ENCODE results near the gene PTGIS. TPM values are rescaled to one million over a fixed set of nuclear protein-coding genes. Genes with fewer than 3 reads are reported as not detected.

Gene PTGIS
- total RNA-seq, 2 donors from 2014 or later, result 9.9 to 10.9 TPM

DNA sequence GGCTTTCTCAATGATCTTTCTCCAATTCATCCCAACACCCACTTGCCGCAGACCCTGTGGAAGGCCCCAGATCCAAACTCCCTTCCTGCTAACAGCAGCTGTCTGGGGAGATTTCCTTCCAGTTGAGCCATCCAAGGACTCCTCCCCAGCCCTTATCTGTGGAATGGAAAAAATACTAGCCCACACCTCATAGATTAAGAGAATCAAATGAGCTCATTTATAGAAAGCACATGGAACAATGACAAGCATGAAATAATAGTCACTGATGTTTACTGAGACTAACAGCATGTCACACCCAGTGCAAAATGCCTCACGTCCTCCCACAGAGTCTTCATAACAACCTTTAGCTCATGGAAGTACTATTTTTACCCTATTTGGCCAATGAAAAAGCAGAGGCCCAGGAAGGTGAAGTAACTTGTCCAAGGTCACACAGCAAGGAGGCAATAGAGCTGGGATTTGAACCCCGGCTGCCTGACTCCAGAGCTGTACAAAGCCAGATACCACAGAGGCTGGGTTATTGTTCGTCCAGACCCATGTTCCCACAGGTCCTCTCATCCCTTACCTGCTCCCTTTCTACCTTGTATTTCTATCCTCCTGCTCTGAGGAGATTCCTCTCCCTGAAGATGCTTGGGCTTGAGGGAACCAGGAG, 23.4 kb upstream of the PTGIS start:
- Histone ChIP-seq H3K4me3 (no peak overlapping the region), H3K36me3 (replicated peaks in 1 of 2; ENCODE audit: insufficient read depth in 1 of 2, low read depth in 2 of 2) (no peaks in the 10 kb centered on the region), H3K27ac (no peak overlapping the region), H3K4me1 (no peaks in the 10 kb centered on the region), H3K27me3 (no peaks in the 10 kb centered on the region), H3K9me3 (no peaks in the 10 kb centered on the region)
- TF ChIP-seq POLR2A (IDR thresholded peaks at IDR 0.05), result no peak
- TF ChIP-seq, protein P1, sequence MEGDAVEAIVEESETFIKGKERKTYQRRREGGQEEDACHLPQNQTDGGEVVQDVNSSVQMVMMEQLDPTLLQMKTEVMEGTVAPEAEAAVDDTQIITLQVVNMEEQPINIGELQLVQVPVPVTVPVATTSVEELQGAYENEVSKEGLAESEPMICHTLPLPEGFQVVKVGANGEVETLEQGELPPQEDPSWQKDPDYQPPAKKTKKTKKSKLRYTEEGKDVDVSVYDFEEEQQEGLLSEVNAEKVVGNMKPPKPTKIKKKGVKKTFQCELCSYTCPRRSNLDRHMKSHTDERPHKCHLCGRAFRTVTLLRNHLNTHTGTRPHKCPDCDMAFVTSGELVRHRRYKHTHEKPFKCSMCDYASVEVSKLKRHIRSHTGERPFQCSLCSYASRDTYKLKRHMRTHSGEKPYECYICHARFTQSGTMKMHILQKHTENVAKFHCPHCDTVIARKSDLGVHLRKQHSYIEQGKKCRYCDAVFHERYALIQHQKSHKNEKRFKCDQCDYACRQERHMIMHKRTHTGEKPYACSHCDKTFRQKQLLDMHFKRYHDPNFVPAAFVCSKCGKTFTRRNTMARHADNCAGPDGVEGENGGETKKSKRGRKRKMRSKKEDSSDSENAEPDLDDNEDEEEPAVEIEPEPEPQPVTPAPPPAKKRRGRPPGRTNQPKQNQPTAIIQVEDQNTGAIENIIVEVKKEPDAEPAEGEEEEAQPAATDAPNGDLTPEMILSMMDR (IDR thresholded peaks at IDR 0.05), result no peak
- no peak for ATAC-seq
- no peak for DNase-seq
- WGBS, 2 donors, result 76 to 80% methylated on average over 4 of the region's 4 CpGs
- intact Hi-C loops (cut with DNase I), result no loop called here

- 79 to 86% methylated on average over 8 of the region's 8 CpGs for WGBS, 2 donors
- DNase-seq (no peak), ATAC-seq (no peak)
- Histone ChIP-seq H3K4me3 (no peak overlapping the region), H3K4me1 (no peaks in the 10 kb centered on the region), H3K27me3 (no peaks in the 10 kb centered on the region), H3K9me3 (no peaks in the 10 kb centered on the region), H3K27ac (no peak overlapping the region), H3K36me3 (replicated peaks in 1 of 2; ENCODE audit: insufficient read depth in 1 of 2, low read depth in 2 of 2) (no peaks in the 10 kb centered on the region)
- no peak for TF ChIP-seq POLR2A (IDR thresholded peaks at IDR 0.05)
- TF ChIP-seq, protein P1 (IDR thresholded peaks at IDR 0.05), result no peak
- intact Hi-C loops (cut with DNase I), result no loop called here
These were observed 22.5 kb upstream of the PTGIS start for GRCh38 chr20:49590163-49591017.

DNA sequence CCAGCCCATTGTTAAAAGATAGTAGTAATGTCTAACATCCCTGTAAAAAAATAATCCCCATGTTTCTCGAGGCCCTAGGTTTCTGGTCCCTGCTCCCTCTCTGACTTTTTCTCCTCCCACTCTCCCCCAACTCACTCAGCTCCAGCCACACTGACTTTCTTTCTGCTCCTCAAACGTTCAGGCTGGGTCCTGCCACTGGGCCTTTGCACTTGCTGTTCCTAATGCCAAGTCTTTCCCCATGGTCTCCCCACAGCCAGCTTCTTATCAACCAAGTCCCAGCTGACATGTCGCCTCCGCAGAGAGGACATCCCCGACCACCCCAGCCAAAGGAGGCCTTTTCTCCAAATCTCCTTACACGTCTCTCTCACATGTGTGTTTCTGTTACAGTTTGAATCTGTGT, 21.8 kb upstream of the PTGIS start:
- Histone ChIP-seq H3K4me3 (no peak overlapping the region), H3K27ac (no peak overlapping the region), H3K27me3 (no peaks in the 10 kb centered on the region), H3K36me3 (replicated peaks in 1 of 2; ENCODE audit: insufficient read depth in 1 of 2, low read depth in 2 of 2) (no peaks in the 10 kb centered on the region), H3K9me3 (no peaks in the 10 kb centered on the region), H3K4me1 (peaks cover 4% of the 10 kb centered on the region)
- WGBS, 2 donors, result 87 to 89% methylated on average over 6 of the region's 6 CpGs
- DNase-seq (no peak), ATAC-seq (no peak)
- TF ChIP-seq, protein P1 (IDR thresholded peaks at IDR 0.05), result no peak
- no peak for TF ChIP-seq POLR2A (IDR thresholded peaks at IDR 0.05)
- intact Hi-C loops (cut with DNase I), result no loop called here

- no peak overlapping the region for H3K27ac ChIP-seq
- no peak for ATAC-seq
These were observed 19.2 kb upstream of the PTGIS start for GRCh38 chr20:49587111-49587570.

More at GRCh38 chr20:49587111-49587570, 19.2 kb upstream of the PTGIS start:
- intact Hi-C loops (cut with DNase I), result no loop called here
- H3K4me1 ChIP-seq, result peaks cover 22% of the 10 kb centered on the region
- no peak for TF ChIP-seq POLR2A (IDR thresholded peaks at IDR 0.05)
- TF ChIP-seq, protein P1 (IDR thresholded peaks at IDR 0.05), result no peak
- H3K36me3 ChIP-seq (replicated peaks in 1 of 2; ENCODE audit: insufficient read depth in 1 of 2, low read depth in 2 of 2), result no peaks in the 10 kb centered on the region
- H3K27me3 ChIP-seq, result no peaks in the 10 kb centered on the region
- whole genome bisulfite sequencing, 2 donors, result 61 to 69% methylated on average over 10 of the region's 10 CpGs
- no peak for DNase-seq
- no peak overlapping the region for H3K4me3 ChIP-seq
- H3K9me3 ChIP-seq, result no peaks in the 10 kb centered on the region

Measured in body of pancreas (tissue), 4 donors.